Hematopoietic multipotent progenitor cell (in vitro differentiated cells): ENCODE data around the gene CGRRF1. TPM values are rescaled to one million over a fixed set of nuclear protein-coding genes. Genes with fewer than 3 reads are reported as not detected.

ENCODE experiments used
- DNase-seq, 3 donors: peaks; one replicate each; pipeline ENCODE4 v3.0.0-alpha.2; 2011 to 2015; ENCODE audit warnings: low read depth in 2 of 3, low spot score in 2 of 3
- total RNA-seq: library from RNA; depleted of rRNA; stranded (reverse); fragments of >200 nt; gene quantifications from one replicate; pipeline ENCODE4 v1.2.3, GENCODE V29; 2012

Gene CGRRF1
- total RNA-seq, 1 donor, result 7.3 TPM

- no peak for DNase-seq
Measured at GRCh38 chr14:54570631-54571415, 61.1 kb downstream of the CGRRF1 start.

- DNase-seq, result peak in 2 of 3 donors; percentile 31 to 59
Measured at GRCh38 chr14:54572316-54572715, 62.6 kb downstream of the CGRRF1 start.

- no peak for DNase-seq
Measured at GRCh38 chr14:54574528-54574927, 64.8 kb downstream of the CGRRF1 start.

GRCh38 chr14:54577494-54577893 lies 67.8 kb downstream of the CGRRF1 start:
- DNase-seq, result no peak

GRCh38 chr14:54577977-54578376 lies 68.3 kb downstream of the CGRRF1 start:
- no peak for DNase-seq

- DNase-seq, result no peak
Measured at GRCh38 chr14:54579621-54580020, 69.9 kb downstream of the CGRRF1 start.

GRCh38 chr14:54580933-54581332 lies 71.2 kb downstream of the CGRRF1 start:
- no peak for DNase-seq

- DNase-seq, result no peak
Measured at GRCh38 chr14:54582334-54582733, 72.6 kb downstream of the CGRRF1 start.

- DNase-seq, result no peak
Measured at GRCh38 chr14:54584097-54584496, 74.4 kb downstream of the CGRRF1 start.

GRCh38 chr14:54585214-54585613 lies 75.5 kb downstream of the CGRRF1 start:
- DNase-seq, result no peak

Other genes with a start within 250 kb of the CGRRF1 start
- 5.7 TPM for gene CDKN3, start 112.9 kb upstream of the CGRRF1 start, total RNA-seq
- 195 TPM for gene CNIH1, start 68.5 kb upstream of the CGRRF1 start, total RNA-seq
- 19.4 TPM for gene GMFB, start 20.9 kb upstream of the CGRRF1 start, total RNA-seq
- 2.7 TPM for gene SAMD4A, start 57.2 kb downstream of the CGRRF1 start, total RNA-seq